ENCODE measurements around the gene PPP1R15A.

- TF ChIP-seq CTCF (conservative IDR thresholded peaks at IDR 0.05) (no peak), ZFX (IDR thresholded peaks at IDR 0.05) (no peak)
These were observed 13.1 kb upstream of the PPP1R15A start for GRCh38 chr19:48858984-48859710.

Data from C4-2B (cell line).